HG03139 (cell line): ENCODE measurements around the gene ROBO3.

ENCODE experiments used
- ATAC-seq: cut with Tn5 transposase; IDR thresholded peaks from one replicate; pipeline ENCODE4 v1.9.1; 2021; ENCODE audit not compliant: unreplicated experiment

The ROBO3 gene

GRCh38 chr11:124874571-124875255 is 9.5 kb downstream of the ROBO3 start:
- ATAC-seq = no peak

- no peak for ATAC-seq
Observed at GRCh38 chr11:124875401-124875800, 10.2 kb downstream of the ROBO3 start.

- ATAC-seq = peak; percentile 87
Observed at GRCh38 chr11:124875943-124876817, 10.9 kb downstream of the ROBO3 start.

GRCh38 chr11:124876818-124877630 is 11.8 kb downstream of the ROBO3 start:
- ATAC-seq = no peak

GRCh38 chr11:124877631-124877909 is 12.3 kb downstream of the ROBO3 start:
- no peak for ATAC-seq

GRCh38 chr11:124877910-124878758 is 12.9 kb downstream of the ROBO3 start:
- ATAC-seq = no peak

- no peak for ATAC-seq
Observed at GRCh38 chr11:124878759-124879492, 13.7 kb downstream of the ROBO3 start.

GRCh38 chr11:124879493-124880289 is 14.5 kb downstream of the ROBO3 start:
- no peak for ATAC-seq

GRCh38 chr11:124880290-124880611 is 15.0 kb downstream of the ROBO3 start:
- no peak for ATAC-seq

GRCh38 chr11:124880958-124881357 is 15.7 kb downstream of the ROBO3 start:
- no peak for ATAC-seq

GRCh38 chr11:124882339-124883071 is 17.3 kb downstream of the ROBO3 start:
- no peak for ATAC-seq

- no peak for ATAC-seq
Observed at GRCh38 chr11:124884340-124884739, 19.1 kb downstream of the ROBO3 start.

GRCh38 chr11:124884869-124885479 is 19.7 kb downstream of the ROBO3 start:
- ATAC-seq = no peak

GRCh38 chr11:124886476-124886875 is 21.2 kb downstream of the ROBO3 start:
- no peak for ATAC-seq

- ATAC-seq = no peak
Observed at GRCh38 chr11:124886978-124887666, 21.9 kb downstream of the ROBO3 start.

GRCh38 chr11:124887667-124888013 is 22.4 kb downstream of the ROBO3 start:
- no peak for ATAC-seq

- no peak for ATAC-seq
Observed at GRCh38 chr11:124889191-124890091, 24.2 kb downstream of the ROBO3 start.
